HepG2 (cell line): ENCODE data around the gene PITHD1. TPM values are rescaled to one million over a fixed set of nuclear protein-coding genes. Genes with fewer than 3 reads are reported as not detected.

ENCODE experiments used
- FOXA1 ChIP-seq, 2 experiments: fragments of 450-650 bp in 1 of 2; sonication (generic) in 1 of 2; formaldehyde crosslinking in 1 of 2; IDR thresholded peaks; 2 replicates each; pipeline versions ENCODE4 v1.4.0 to v1.6.1; 2016 to 2020; ENCODE audit warnings: missing genetic modification reagents in 1 of 2
- HMG20B ChIP-seq: conservative IDR thresholded peaks from 2 replicates; pipeline ENCODE4 v1.6.1; 2016; ENCODE audit warnings: missing genetic modification reagents, missing compliant biosample characterization
- IRF2 ChIP-seq: IDR thresholded peaks from 2 replicates; pipeline ENCODE4 v1.6.1; 2018; ENCODE audit warnings: missing genetic modification reagents, missing compliant biosample characterization
- KDM1A ChIP-seq: IDR thresholded peaks from 2 replicates; pipeline ENCODE4 v1.6.1; 2016; ENCODE audit warnings: missing compliant biosample characterization
- MAFK ChIP-seq, 2 experiments: IDR thresholded peaks in 1 of 2; conservative IDR thresholded peaks in 1 of 2; 2 replicates each; pipeline ENCODE4 v1.6.1; 2011; ENCODE audit warnings: improper control_type of control experiment in 2 of 2, low read length in 2 of 2
- MEIS1 ChIP-seq: sonication (generic); formaldehyde crosslinking; IDR thresholded peaks from 2 replicates; pipeline ENCODE4 v1.9.0; 2021; ENCODE audit warnings: mild to moderate bottlenecking, missing genetic modification reagents, moderate library complexity, borderline replicate concordance
- PTBP1 ChIP-seq: fragments of 200-400 bp; formaldehyde crosslinking; IDR thresholded peaks from 2 replicates; pipeline ENCODE4 v1.6.1; 2018; ENCODE audit warnings: low read length, low read depth; ENCODE audit not compliant: poor library complexity, severe bottlenecking
- RAD21 ChIP-seq: fragments of 450-650 bp; formaldehyde crosslinking; IDR thresholded peaks from 2 replicates; pipeline ENCODE4 v1.5.0; 2020; ENCODE audit warnings: mild to moderate bottlenecking
- REXO4 ChIP-seq: sonication (generic); formaldehyde crosslinking; IDR thresholded peaks from 2 replicates; pipeline ENCODE4 v1.8.0; 2022; ENCODE audit warnings: missing genetic modification reagents, mild to moderate bottlenecking, borderline replicate concordance
- SMAD9 ChIP-seq: sonication (generic); formaldehyde crosslinking; IDR thresholded peaks from 2 replicates; pipeline ENCODE4 v1.5.1; 2020; ENCODE audit warnings: mild to moderate bottlenecking, missing genetic modification reagents
- SP2 ChIP-seq: sonication (generic); formaldehyde crosslinking; IDR thresholded peaks from 2 replicates; pipeline ENCODE4 v1.5.1; 2020; ENCODE audit warnings: mild to moderate bottlenecking, missing genetic modification reagents
- TP53 ChIP-seq: sonication (generic); formaldehyde crosslinking; conservative IDR thresholded peaks from 2 replicates; pipeline ENCODE4 v1.4.0; 2020; ENCODE audit warnings: missing genetic modification reagents
- ZKSCAN5 ChIP-seq: sonication (generic); formaldehyde crosslinking; IDR thresholded peaks from 2 replicates; pipeline ENCODE4 v1.5.1; 2020; ENCODE audit warnings: mild to moderate bottlenecking, missing genetic modification reagents
- ZNF121 ChIP-seq: sonication (generic); formaldehyde crosslinking; IDR thresholded peaks from 2 replicates; pipeline ENCODE4 v1.5.0; 2020; ENCODE audit warnings: mild to moderate bottlenecking, missing genetic modification reagents
- ZNF235 ChIP-seq: sonication (generic); formaldehyde crosslinking; IDR thresholded peaks from 2 replicates; pipeline ENCODE4 v1.8.1; 2023; ENCODE audit warnings: mild to moderate bottlenecking, missing genetic modification reagents, borderline replicate concordance
- ZNF615 ChIP-seq: sonication (generic); formaldehyde crosslinking; IDR thresholded peaks from 2 replicates; pipeline ENCODE4 v1.5.0; 2020; ENCODE audit warnings: mild to moderate bottlenecking, missing genetic modification reagents, borderline replicate concordance
- ZNF75D ChIP-seq: sonication (generic); formaldehyde crosslinking; IDR thresholded peaks from 2 replicates; pipeline ENCODE4 v1.8.1; 2023; ENCODE audit warnings: missing genetic modification reagents, mild to moderate bottlenecking, borderline replicate concordance
- ZNF780A ChIP-seq: sonication (generic); formaldehyde crosslinking; IDR thresholded peaks from 2 replicates; pipeline ENCODE4 v1.8.0; 2022; ENCODE audit warnings: mild to moderate bottlenecking, missing genetic modification reagents, moderate library complexity
- polyA plus RNA-seq, 8 experiments: library from polyadenylated mRNA; depleted of rRNA in 3 of 8; stranded (reverse) in 7 of 8; unstranded in 1 of 8; fragments of >200 nt; fragmentation: Illumina TruSeq in 4 of 8; extraction: Trizol in 4 of 8; gene quantifications; 2 replicates each; pipeline versions ENCODE4 v1.2.1 to v1.2.3, GENCODE V29; 2011 to 2016; ENCODE audit warnings: low read depth in 4 of 8, missing spikeins in 1 of 8, mixed read lengths in 1 of 8; ENCODE audit not compliant: insufficient read depth in 1 of 8
- total RNA-seq, 5 experiments: library from RNA; depleted of rRNA; stranded (reverse); fragments of >200 nt; fragmentation: Illumina TruSeq; extraction: Trizol; gene quantifications; 2 replicates each; pipeline ENCODE4 v1.2.3, GENCODE V29; 2016; ENCODE audit warnings: low read depth in 1 of 5
- TF ChIP-seq, protein P1 (sequence below): IDR thresholded peaks from 2 replicates; pipeline ENCODE4 v1.6.1; 2012; ENCODE audit warnings: low read depth, low read length, improper control_type of control experiment
- TF ChIP-seq, protein P2 (sequence below): sonication (generic); formaldehyde crosslinking; IDR thresholded peaks from 2 replicates; pipeline ENCODE4 v1.5.0; 2020; ENCODE audit warnings: missing genetic modification reagents
- TF ChIP-seq, protein P3 (sequence below): IDR thresholded peaks from 2 replicates; pipeline ENCODE4 v1.6.1; 2018; ENCODE audit warnings: missing genetic modification reagents, mild to moderate bottlenecking, missing compliant biosample characterization
- TF ChIP-seq, protein P4 (sequence below): sonication (generic); formaldehyde crosslinking; IDR thresholded peaks from 2 replicates; pipeline ENCODE4 v1.4.0; 2020; ENCODE audit warnings: missing genetic modification reagents
- TF ChIP-seq, protein P5 (sequence below): sonication (generic); formaldehyde crosslinking; IDR thresholded peaks from 2 replicates; pipeline ENCODE4 v1.5.0; 2020; ENCODE audit warnings: mild to moderate bottlenecking, low read depth, missing genetic modification reagents, borderline replicate concordance

Gene PITHD1
- total and polyA plus RNA-seq, 2 of the 13 experiments (the other 11 are each of a cell fraction or from before 2014, with no cell fraction given): 28.0 to 37.3 TPM

DNA sequence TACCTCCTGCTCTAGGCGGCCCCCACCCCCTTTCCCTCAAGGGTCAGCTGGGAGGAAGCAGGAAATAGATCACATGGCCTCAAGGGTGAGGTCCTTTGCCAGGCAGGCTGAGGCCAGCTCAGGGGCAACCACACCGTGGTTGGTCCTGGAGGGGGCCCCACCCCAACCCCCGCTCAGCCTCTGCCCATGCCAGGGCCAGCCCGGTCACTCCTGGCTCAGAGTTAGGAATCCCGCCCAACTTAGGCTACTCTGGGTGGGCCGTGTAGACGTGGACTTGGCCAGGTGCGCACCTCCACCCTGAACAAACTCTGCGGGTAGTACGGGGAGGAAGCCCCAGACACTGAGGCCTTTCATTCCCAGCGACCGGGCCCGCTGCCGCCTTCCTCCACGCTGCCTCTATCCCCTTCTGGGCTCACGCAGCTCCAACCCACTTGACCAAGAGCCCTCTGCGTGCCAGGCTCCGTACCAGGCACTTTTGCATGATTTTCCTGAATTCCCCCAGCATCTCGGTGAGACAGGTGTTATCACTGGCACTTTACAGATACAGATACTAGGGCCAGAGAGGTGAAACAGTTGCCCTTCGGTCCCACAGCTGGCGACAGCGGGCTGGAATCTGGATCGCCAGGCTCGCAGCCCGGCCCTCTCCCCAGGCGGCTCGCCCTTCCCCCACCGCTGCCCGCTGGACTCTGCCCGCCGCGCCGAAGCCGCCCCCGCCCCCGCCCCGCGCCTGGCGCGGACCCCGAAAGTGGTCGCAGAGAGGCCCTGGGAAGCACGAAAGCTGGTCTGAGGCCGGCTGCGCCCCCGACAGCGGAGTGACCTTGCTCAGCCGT is 21.6 kb downstream of the PITHD1 start (continued):
- TF ChIP-seq, protein P1, sequence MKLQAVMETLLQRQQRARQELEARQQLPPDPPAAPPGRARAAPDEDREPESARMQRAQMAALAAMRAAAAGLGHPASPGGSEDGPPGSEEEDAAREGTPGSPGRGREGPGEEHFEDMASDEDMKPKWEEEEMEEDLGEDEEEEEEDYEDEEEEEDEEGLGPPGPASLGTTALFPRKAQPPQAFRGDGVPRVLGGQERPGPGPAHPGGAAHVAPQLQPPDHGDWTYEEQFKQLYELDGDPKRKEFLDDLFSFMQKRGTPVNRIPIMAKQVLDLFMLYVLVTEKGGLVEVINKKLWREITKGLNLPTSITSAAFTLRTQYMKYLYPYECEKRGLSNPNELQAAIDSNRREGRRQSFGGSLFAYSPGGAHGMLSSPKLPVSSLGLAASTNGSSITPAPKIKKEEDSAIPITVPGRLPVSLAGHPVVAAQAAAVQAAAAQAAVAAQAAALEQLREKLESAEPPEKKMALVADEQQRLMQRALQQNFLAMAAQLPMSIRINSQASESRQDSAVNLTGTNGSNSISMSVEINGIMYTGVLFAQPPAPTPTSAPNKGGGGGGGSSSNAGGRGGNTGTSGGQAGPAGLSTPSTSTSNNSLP: no peak
- no peak for TF ChIP-seq ZKSCAN5 (CRISPR knock-in tag)
- TF ChIP-seq ZNF121 (CRISPR knock-in tag): no peak
- TF ChIP-seq ZNF780A (CRISPR knock-in tag): no peak
- no peak for TF ChIP-seq MAFK (conservative IDR thresholded peaks at IDR 0.05 in 1 of 2, IDR thresholded peaks at IDR 0.05 in 1 of 2; ENCODE audit: low read length in 2 of 2)
- no peak for TF ChIP-seq FOXA1 (IDR thresholded peaks at IDR 0.05)
- TF ChIP-seq FOXA1 (CRISPR knock-in tag; IDR thresholded peaks at IDR 0.05): no peak
- no peak for TF ChIP-seq ZNF615
- TF ChIP-seq TP53: no peak
- no peak for TF ChIP-seq HMG20B (CRISPR knock-in tag)
- TF ChIP-seq, protein P2, sequence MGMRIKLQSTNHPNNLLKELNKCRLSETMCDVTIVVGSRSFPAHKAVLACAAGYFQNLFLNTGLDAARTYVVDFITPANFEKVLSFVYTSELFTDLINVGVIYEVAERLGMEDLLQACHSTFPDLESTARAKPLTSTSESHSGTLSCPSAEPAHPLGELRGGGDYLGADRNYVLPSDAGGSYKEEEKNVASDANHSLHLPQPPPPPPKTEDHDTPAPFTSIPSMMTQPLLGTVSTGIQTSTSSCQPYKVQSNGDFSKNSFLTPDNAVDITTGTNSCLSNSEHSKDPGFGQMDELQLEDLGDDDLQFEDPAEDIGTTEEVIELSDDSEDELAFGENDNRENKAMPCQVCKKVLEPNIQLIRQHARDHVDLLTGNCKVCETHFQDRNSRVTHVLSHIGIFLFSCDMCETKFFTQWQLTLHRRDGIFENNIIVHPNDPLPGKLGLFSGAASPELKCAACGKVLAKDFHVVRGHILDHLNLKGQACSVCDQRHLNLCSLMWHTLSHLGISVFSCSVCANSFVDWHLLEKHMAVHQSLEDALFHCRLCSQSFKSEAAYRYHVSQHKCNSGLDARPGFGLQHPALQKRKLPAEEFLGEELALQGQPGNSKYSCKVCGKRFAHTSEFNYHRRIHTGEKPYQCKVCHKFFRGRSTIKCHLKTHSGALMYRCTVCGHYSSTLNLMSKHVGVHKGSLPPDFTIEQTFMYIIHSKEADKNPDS (CRISPR knock-in tag): no peak
- TF ChIP-seq RAD21 (CRISPR knock-in tag): no peak
- TF ChIP-seq, protein P3, sequence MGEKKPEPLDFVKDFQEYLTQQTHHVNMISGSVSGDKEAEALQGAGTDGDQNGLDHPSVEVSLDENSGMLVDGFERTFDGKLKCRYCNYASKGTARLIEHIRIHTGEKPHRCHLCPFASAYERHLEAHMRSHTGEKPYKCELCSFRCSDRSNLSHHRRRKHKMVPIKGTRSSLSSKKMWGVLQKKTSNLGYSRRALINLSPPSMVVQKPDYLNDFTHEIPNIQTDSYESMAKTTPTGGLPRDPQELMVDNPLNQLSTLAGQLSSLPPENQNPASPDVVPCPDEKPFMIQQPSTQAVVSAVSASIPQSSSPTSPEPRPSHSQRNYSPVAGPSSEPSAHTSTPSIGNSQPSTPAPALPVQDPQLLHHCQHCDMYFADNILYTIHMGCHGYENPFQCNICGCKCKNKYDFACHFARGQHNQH (CRISPR knock-in tag): no peak; the same call in 1 of the 2 replicates
- TF ChIP-seq MEIS1 (CRISPR knock-in tag): no peak
- no peak for TF ChIP-seq ZNF75D (CRISPR knock-in tag)
- TF ChIP-seq, protein P4, sequence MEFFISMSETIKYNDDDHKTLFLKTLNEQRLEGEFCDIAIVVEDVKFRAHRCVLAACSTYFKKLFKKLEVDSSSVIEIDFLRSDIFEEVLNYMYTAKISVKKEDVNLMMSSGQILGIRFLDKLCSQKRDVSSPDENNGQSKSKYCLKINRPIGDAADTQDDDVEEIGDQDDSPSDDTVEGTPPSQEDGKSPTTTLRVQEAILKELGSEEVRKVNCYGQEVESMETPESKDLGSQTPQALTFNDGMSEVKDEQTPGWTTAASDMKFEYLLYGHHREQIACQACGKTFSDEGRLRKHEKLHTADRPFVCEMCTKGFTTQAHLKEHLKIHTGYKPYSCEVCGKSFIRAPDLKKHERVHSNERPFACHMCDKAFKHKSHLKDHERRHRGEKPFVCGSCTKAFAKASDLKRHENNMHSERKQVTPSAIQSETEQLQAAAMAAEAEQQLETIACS (CRISPR knock-in tag): no peak; the same call in 1 of the 2 replicates
- no peak for TF ChIP-seq PTBP1
- TF ChIP-seq, protein P5, sequence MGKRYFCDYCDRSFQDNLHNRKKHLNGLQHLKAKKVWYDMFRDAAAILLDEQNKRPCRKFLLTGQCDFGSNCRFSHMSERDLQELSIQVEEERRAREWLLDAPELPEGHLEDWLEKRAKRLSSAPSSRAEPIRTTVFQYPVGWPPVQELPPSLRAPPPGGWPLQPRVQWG: no peak
- no peak; the same call in 1 of the 2 replicates for TF ChIP-seq IRF2 (CRISPR knock-in tag)
- TF ChIP-seq KDM1A (CRISPR knock-in tag): no peak
- TF ChIP-seq REXO4: no peak
- 0 out of 2 replicates have a peak, but pooled peaks have one; percentile 30 for TF ChIP-seq SMAD9 (CRISPR knock-in tag)
- no peak for TF ChIP-seq SP2 (CRISPR knock-in tag)
- no peak for TF ChIP-seq ZNF235 (CRISPR knock-in tag)
